SU-DHL-6 (cell line): ENCODE measurements around the gene FOXF1.

Source experiments
- EZH2phosphoT487 ChIP-seq: fragments of 200-600 bp; sonication (generic), shearing (Covaris generic); conservative IDR thresholded peaks from 2 replicates; pipeline ENCODE4 v1.6.1; 2018; ENCODE audit warnings: mild to moderate bottlenecking, antibody characterized with exemption, low read length, moderate library complexity, mixed read lengths
- TF ChIP-seq, protein P1 (sequence below): fragments of 200-600 bp; sonication (generic); IDR thresholded peaks from one replicate; pipeline ENCODE4 v1.5.1; 2017; ENCODE audit warnings: antibody characterized with exemption, mild to moderate bottlenecking, low read length, moderate library complexity; ENCODE audit not compliant: insufficient read depth, poor library complexity, severe bottlenecking

- TF ChIP-seq, protein P1, sequence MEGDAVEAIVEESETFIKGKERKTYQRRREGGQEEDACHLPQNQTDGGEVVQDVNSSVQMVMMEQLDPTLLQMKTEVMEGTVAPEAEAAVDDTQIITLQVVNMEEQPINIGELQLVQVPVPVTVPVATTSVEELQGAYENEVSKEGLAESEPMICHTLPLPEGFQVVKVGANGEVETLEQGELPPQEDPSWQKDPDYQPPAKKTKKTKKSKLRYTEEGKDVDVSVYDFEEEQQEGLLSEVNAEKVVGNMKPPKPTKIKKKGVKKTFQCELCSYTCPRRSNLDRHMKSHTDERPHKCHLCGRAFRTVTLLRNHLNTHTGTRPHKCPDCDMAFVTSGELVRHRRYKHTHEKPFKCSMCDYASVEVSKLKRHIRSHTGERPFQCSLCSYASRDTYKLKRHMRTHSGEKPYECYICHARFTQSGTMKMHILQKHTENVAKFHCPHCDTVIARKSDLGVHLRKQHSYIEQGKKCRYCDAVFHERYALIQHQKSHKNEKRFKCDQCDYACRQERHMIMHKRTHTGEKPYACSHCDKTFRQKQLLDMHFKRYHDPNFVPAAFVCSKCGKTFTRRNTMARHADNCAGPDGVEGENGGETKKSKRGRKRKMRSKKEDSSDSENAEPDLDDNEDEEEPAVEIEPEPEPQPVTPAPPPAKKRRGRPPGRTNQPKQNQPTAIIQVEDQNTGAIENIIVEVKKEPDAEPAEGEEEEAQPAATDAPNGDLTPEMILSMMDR = no peak
- no peak for TF ChIP-seq EZH2phosphoT487
Observed at GRCh38 chr16:86530251-86531190, 20.2 kb downstream of the FOXF1 start.
